ENCODE measurements around the gene GAS2L2. TPM values are rescaled to one million over a fixed set of nuclear protein-coding genes. Genes with fewer than 3 reads are reported as not detected.

The GAS2L2 gene
- total RNA-seq, 1 donor from 2014 or later, result 0.27 TPM

DNA sequence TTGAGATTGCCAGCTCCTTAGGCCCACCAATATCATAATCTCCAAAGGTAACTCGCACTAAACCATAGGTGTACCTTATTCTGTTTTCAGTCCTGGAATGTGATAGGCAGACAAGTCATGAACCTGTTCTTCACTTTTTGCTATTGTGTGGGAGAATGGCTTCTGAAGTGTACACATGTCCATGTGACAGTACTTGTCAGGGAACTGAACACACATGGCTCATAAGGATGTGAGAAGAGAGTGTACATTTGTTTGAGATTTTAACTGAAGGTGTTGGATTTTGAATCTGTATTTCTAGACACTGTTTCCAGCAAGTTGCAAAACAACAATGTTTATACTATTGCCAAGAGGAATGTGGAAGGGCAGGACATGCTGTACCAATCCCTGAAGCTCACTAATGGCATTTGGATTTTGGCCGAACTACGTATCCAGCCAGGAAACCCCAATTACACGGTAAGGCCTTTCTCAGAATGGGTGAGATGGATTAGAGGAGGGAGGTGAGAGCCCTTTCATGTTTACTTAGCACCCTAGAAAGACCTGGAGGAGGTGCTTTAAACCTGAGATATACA lies 36.1 kb downstream of the GAS2L2 start:
- H3K4me1 Mint-ChIP-seq (ENCODE audit: low read depth, unreplicated experiment), result peaks cover 2% of the 10 kb centered on the region
- H3K27me3 Mint-ChIP-seq (ENCODE audit: unreplicated experiment), result no peaks in the 10 kb centered on the region
- no peak overlapping the region for H3K27ac Mint-ChIP-seq (ENCODE audit: unreplicated experiment)
- H3K9me3 Mint-ChIP-seq (ENCODE audit: unreplicated experiment), result no peaks in the 10 kb centered on the region
- H3K36me3 Mint-ChIP-seq (ENCODE audit: unreplicated experiment), result no peaks in the 10 kb centered on the region
- H3K4me3 Mint-ChIP-seq (ENCODE audit: unreplicated experiment), result no peak overlapping the region
- no peak for DNase-seq
- TF ChIP-seq, protein P1, sequence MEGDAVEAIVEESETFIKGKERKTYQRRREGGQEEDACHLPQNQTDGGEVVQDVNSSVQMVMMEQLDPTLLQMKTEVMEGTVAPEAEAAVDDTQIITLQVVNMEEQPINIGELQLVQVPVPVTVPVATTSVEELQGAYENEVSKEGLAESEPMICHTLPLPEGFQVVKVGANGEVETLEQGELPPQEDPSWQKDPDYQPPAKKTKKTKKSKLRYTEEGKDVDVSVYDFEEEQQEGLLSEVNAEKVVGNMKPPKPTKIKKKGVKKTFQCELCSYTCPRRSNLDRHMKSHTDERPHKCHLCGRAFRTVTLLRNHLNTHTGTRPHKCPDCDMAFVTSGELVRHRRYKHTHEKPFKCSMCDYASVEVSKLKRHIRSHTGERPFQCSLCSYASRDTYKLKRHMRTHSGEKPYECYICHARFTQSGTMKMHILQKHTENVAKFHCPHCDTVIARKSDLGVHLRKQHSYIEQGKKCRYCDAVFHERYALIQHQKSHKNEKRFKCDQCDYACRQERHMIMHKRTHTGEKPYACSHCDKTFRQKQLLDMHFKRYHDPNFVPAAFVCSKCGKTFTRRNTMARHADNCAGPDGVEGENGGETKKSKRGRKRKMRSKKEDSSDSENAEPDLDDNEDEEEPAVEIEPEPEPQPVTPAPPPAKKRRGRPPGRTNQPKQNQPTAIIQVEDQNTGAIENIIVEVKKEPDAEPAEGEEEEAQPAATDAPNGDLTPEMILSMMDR (IDR thresholded peaks at IDR 0.05; ENCODE audit: partially characterized antibody, unreplicated experiment), result no peak

DNA sequence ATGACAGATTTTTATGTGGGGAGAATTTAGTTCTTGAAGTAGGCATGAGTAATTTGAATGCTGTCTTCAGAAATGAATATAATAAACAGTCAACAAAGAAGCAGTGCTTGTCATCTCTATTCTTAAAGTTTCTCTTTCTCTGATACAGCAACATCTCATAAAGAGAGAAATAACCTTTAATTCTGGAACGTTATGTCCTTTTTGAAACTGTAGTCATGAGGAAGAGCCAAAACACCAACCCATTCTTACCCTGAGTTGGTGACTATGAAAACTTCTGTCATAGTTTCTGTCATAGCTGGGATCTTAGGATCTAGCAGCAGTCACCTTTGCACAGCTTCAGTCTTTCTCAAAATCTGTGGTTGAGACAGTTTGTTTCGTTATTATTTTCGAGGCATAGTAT lies 36.9 kb downstream of the GAS2L2 start:
- no peaks in the 10 kb centered on the region for H3K27me3 Mint-ChIP-seq (ENCODE audit: unreplicated experiment)
- no peak for DNase-seq
- TF ChIP-seq, protein P1 (IDR thresholded peaks at IDR 0.05; ENCODE audit: partially characterized antibody, unreplicated experiment), result no peak
- no peaks in the 10 kb centered on the region for H3K9me3 Mint-ChIP-seq (ENCODE audit: unreplicated experiment)
- no peaks in the 10 kb centered on the region for H3K36me3 Mint-ChIP-seq (ENCODE audit: unreplicated experiment)
- no peak overlapping the region for H3K27ac Mint-ChIP-seq (ENCODE audit: unreplicated experiment)
- peaks cover 2% of the 10 kb centered on the region for H3K4me1 Mint-ChIP-seq (ENCODE audit: low read depth, unreplicated experiment)
- H3K4me3 Mint-ChIP-seq (ENCODE audit: unreplicated experiment), result no peak overlapping the region

DNA sequence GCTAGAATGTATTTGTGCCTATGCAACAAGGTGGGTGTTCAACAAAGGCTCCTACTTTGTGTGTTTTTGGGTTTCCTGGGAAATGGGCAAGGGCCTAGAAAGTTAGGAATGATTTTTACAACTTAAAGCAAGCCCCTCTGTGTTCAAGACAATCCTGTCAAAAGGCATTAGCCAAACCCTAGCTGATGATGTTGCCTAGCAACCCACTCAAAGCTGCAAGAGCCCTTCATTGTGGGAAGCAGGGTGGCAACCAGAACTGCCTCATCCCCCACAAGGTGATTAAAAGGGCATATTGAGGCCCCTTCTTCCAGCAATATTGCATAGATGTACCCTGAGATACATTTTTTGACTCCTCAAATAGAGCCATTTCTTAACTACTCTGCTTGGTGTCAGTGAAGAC lies 37.6 kb downstream of the GAS2L2 start:
- no peak for DNase-seq
- no peaks in the 10 kb centered on the region for H3K36me3 Mint-ChIP-seq (ENCODE audit: unreplicated experiment)
- H3K27me3 Mint-ChIP-seq (ENCODE audit: unreplicated experiment), result no peaks in the 10 kb centered on the region
- H3K4me1 Mint-ChIP-seq (ENCODE audit: low read depth, unreplicated experiment), result peaks cover 2% of the 10 kb centered on the region
- H3K9me3 Mint-ChIP-seq (ENCODE audit: unreplicated experiment), result no peaks in the 10 kb centered on the region
- no peak overlapping the region for H3K27ac Mint-ChIP-seq (ENCODE audit: unreplicated experiment)
- H3K4me3 Mint-ChIP-seq (ENCODE audit: unreplicated experiment), result no peak overlapping the region
- TF ChIP-seq, protein P1 (IDR thresholded peaks at IDR 0.05; ENCODE audit: partially characterized antibody, unreplicated experiment), result no peak

DNA sequence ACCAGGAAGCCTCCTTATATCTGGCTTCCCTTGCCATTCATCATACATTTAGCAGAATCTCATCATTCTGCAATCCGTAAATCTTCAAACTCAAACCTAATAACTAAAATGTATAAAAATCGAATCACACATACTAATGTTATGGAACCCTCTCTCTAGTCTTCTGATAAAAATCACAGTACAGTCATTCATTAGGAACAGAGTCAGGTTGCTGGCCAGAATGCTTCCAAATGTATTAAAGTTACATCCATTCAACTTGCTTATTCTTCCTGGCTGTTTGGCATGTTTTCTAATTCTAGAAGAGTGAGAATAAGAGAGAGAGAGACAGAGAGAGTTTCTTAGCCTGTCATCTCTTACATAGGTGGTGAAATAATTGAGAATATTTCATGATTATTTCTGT lies 38.1 kb downstream of the GAS2L2 start:
- no peak for DNase-seq
- H3K9me3 Mint-ChIP-seq (ENCODE audit: unreplicated experiment), result no peaks in the 10 kb centered on the region
- H3K4me3 Mint-ChIP-seq (ENCODE audit: unreplicated experiment), result no peak overlapping the region
- no peak overlapping the region for H3K27ac Mint-ChIP-seq (ENCODE audit: unreplicated experiment)
- H3K27me3 Mint-ChIP-seq (ENCODE audit: unreplicated experiment), result no peaks in the 10 kb centered on the region
- no peaks in the 10 kb centered on the region for H3K36me3 Mint-ChIP-seq (ENCODE audit: unreplicated experiment)
- peaks cover 2% of the 10 kb centered on the region for H3K4me1 Mint-ChIP-seq (ENCODE audit: low read depth, unreplicated experiment)
- TF ChIP-seq, protein P1 (IDR thresholded peaks at IDR 0.05; ENCODE audit: partially characterized antibody, unreplicated experiment), result no peak

DNA sequence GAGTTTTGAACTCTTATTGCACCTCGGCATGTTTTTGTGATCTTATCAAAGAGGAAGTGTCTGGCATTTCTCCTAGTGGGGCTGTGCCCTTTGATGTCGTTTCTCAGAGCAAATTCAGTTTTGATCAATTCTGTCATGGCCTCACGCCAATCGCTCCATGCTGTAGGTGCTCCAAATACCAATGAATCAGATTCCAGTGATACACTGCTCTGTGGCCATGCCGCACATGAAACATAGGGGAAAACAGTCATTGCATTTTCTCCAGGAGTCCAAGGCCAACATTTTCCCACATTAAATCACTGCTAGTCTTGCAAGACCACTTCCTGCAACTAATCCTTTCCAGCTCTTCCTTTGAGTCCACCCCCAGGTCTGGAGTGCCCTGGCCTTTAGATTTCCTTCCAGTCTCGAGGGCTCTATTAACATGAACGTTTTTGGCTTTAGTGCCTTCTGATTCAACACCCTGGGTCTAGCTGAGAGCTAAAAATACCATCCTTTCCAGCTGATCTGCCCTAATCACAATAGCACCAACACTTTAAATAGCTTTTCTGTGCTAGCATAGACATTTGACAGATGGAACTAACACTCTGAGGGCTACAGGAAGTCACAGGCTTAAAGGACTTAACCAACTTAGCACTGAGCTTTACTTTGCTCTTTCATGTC lies 39.8 kb downstream of the GAS2L2 start:
- Mint-ChIP-seq H3K9me3 (ENCODE audit: unreplicated experiment) (no peaks in the 10 kb centered on the region), H3K4me1 (ENCODE audit: low read depth, unreplicated experiment) (peaks cover 2% of the 10 kb centered on the region), H3K4me3 (ENCODE audit: unreplicated experiment) (no peak overlapping the region), H3K36me3 (ENCODE audit: unreplicated experiment) (no peaks in the 10 kb centered on the region), H3K27me3 (ENCODE audit: unreplicated experiment) (no peaks in the 10 kb centered on the region), H3K27ac (ENCODE audit: unreplicated experiment) (no peak overlapping the region)
- TF ChIP-seq, protein P1 (IDR thresholded peaks at IDR 0.05; ENCODE audit: partially characterized antibody, unreplicated experiment), result no peak
- DNase-seq, result no peak

Data from glutamatergic neuron (in vitro differentiated cells).